GM12891 (cell line): ENCODE data around the gene KIF2B.

Experiments used
- PAX5 ChIP-seq: IDR thresholded peaks from 2 replicates; pipeline ENCODE4 v1.6.1; 2011; ENCODE audit warnings: low read length, moderate library complexity, mild to moderate bottlenecking; ENCODE audit not compliant: insufficient read depth, severe bottlenecking
- POLR2A ChIP-seq: IDR thresholded peaks from 2 replicates; pipeline ENCODE4 v1.6.1; 2011; ENCODE audit warnings: low read depth, low read length, control low read depth
- POLR2AphosphoS5 ChIP-seq: IDR thresholded peaks from 2 replicates; pipeline ENCODE4 v1.6.1; 2011; ENCODE audit warnings: low read depth, low read length, control low read depth
- POU2F2 ChIP-seq: IDR thresholded peaks from 2 replicates; pipeline ENCODE4 v1.6.1; 2011; ENCODE audit warnings: low read depth, mild to moderate bottlenecking, control low read depth, low read length, moderate library complexity
- SPI1 ChIP-seq: IDR thresholded peaks from 2 replicates; pipeline ENCODE4 v1.6.1; 2011; ENCODE audit warnings: low read depth, low read length, control low read depth
- TAF1 ChIP-seq: IDR thresholded peaks from 2 replicates; pipeline ENCODE4 v1.6.1; 2011; ENCODE audit warnings: low read depth, low read length, control low read depth

GRCh38 chr17:53780320-53780719 is 42.4 kb upstream of the KIF2B start:
- no peak for TF ChIP-seq POLR2A
- TF ChIP-seq POLR2AphosphoS5: no peak
- TF ChIP-seq POU2F2: no peak
- no peak for TF ChIP-seq TAF1
- TF ChIP-seq SPI1: no peak
- TF ChIP-seq PAX5: no peak
